ENCODE measurements around the gene RFESD. TPM values are rescaled to one million over a fixed set of nuclear protein-coding genes. Genes with fewer than 3 reads are reported as not detected.
"Not testable (repeated sequence)": the region's sequence is repeated elsewhere in the genome, so short reads cannot be mapped to it uniquely, and the experiment has no call there.

Gene RFESD
- total RNA-seq, 1 donor from 2014 or later, result 0.62 TPM

DNA sequence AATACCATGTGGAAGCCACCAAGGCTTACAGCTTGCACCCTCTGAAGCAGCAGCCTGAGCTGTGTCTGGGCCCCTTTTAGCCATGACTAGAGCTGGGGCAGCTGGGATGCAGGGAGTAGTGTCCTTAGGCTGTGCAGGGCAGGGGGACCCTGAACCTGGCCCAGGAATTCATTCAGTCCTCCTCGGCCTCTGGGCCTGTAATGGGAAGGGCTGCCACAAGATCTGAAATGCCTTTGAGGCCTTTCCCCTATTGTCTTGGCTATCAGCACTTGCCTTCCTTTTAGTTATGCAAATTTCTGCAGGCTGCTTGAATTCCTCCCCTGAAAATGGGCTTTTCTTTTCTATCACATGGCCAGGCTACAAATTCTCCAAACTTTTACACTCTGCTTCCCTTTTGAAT, 17.6 kb upstream of the RFESD start:
- DNase-seq, result no peak

DNA sequence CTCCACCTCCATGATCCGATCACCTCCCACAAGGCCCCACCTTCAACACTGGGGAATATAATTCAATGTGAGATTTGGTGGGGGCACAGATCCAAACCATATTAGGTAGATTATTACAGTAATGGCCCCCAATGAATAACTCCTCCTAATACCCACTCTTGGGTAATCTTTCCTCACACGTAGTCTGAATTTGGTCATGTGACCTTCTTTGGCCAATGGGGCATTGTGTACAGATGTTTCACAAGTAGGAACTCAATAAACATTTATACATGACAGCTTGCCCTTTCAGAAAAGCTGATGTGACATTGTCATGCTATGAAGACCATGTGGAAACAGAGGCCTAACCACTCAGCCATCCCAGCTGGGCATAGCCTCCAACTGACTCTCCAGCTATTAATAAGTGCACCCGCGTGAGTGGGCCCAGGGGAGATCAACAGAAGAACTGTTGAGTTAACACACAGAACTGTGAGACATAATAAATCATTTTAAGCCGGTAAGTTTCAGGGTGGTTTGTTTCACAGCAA, 16.1 kb upstream of the RFESD start:
- no peak for DNase-seq

DNA sequence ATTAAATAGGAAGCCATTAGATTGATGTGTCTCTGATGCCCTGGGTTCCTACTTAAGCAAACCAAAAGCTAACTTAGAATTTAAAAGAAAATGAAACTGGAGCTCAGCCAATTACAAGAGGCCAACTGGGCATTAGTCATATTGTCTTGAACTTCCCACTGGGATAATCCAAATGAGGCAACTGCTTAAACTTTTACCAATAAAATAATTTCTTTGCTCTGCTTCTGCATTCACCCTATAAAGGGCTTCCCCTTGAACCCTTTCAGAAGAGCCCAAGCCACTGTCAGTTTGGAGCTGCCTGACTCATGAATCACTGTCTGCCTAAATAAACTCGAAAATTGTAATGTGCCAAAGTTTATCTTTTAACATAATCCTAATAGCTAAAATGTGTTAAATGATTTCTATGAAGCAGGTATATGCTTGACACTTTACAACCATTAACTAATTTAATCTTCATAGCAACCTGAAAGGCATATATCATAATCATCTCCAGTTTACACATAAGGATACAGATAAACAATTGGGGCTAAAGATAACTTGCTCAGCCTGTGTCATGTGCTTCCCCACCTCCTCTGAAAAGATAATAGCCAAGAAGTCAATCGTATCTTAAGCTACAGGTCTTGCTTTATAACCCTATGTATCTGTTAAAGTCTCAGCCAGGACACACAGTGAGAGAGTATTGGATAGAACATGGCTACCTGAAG, 15.2 kb upstream of the RFESD start:
- no peak for DNase-seq

DNA sequence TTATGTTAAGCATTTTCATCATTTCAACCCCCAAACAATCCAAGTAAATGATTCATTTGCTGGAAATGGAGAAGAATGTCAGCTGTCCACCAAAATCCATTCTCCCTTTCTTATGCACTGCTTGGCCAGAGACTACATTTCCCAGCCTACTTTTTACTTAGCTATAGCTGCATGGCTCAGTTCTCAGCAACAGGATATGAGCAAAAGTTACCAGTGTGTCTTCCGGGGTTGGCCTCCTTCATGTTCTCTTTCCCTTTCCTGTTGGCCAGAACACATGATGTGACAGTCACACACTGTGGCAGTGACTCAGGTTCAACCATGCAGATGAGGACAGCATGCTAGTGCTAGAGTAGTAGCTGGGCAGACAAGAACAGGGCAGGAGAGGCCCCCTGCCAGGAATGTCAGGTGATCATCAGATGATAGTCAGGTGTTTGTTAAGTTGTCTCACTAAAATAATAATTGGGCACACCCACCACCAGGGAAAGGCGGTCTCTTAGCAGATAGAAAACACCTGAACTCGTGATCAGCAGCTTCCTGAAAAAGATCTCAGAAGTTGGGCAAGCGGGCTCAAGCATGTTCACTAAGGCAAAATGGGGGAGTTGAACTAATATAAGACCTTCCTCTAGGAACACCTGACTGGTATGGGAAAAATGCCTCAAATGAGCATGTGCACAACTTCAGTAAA, 14.4 kb upstream of the RFESD start:
- DNase-seq, result no peak

DNA sequence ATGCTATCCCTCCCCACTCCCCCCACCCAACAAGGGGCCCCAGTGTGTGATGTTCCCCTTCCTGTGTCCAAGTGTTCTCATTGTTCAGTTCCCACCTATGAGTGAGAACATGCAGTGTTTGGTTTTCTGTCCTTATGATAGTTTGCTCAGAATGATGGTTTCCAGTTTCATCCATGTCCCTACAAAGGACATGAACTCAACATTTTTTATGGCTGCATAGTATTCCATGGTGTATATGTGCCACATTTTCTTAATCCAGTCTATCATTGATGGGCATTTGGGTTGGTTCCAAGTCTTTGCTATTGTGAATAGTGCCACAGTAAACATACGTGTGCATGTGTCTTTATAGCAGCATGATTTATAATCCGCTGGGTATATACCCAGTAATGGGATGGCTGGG, 13.6 kb upstream of the RFESD start:
- not testable (repeated sequence) for DNase-seq

DNA sequence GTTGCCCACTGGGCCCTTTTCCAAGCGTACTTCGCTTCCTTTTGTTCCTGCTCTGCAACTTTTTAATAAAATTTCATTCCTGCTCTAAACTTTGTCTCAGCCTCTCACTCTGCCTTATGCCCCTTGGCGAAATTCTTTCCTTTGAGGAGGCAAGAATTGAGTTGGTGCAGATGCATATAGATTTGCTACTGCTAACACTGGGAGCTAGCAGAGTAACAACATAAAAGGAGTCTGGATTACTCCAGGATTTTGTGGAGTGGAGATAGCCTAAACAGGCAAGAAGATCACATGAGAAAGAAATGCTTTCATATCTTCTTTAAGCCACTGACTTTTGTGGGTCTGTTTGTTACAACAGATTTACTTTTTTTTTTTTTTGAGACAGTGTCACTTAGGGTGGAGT, 12.9 kb upstream of the RFESD start:
- DNase-seq, result no peak

DNA sequence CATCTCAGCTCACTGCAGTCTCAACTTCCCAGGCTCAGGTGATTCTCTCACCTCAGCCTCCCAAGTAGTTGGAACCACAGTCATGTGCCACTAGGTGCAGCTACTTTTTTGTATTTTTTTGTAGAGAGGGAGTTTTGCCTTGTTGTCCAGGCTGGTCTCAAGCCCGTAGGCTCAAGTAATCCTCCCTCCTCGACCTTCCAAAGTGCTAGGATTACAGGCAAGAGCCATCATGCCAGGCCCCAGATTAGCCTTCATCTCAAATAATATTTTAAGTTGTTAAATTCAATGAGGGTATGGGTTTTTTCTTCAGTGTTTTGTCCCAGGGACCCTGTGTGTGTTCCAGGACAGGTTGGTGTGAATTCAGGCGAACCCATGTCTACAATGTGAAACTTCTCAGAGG, 12.5 kb upstream of the RFESD start:
- DNase-seq, result no peak

DNA sequence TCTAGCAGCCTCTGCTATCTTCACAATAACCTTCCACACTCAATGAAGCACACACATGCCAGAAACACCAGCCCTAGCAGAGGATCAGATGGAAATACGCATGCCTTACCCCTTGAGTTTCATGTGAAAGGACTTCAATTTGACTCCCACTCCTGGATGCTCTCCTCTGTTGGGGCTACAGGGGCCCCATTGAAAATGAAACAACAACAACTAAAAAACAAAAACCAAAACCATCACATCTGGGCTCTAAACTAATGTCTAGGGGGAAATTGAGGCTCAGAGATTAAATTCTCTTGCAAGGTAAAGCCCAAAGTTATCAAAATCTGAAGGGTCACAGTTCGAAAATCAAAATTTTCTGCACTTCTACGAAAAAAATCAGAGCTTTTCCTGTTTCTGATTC, 7.9 kb upstream of the RFESD start:
- DNase-seq, result no peak

DNA sequence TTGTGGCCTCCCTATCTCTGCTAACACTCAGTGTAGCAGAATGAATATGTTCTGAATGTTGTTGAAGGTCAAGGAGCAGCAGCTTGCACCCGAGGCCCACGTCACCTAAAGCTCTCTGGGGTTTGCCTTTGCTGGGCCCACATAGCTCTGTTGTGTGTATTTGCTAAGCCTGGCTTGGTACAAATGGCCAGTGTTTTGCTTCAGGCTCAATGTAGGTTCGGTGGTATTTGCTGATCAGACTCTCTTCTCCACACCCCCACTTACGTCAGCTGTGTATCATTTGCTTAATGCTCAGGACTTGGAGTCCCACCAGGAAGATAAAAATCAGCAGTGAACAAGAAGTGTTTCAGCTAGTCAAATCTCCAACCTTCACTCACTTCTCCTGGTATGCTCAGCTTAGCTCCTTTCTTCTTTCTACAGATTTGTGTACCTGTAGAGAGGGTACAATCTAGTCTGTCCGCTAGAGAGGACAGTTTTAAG, 4.8 kb upstream of the RFESD start:
- no peak for DNase-seq

DNA sequence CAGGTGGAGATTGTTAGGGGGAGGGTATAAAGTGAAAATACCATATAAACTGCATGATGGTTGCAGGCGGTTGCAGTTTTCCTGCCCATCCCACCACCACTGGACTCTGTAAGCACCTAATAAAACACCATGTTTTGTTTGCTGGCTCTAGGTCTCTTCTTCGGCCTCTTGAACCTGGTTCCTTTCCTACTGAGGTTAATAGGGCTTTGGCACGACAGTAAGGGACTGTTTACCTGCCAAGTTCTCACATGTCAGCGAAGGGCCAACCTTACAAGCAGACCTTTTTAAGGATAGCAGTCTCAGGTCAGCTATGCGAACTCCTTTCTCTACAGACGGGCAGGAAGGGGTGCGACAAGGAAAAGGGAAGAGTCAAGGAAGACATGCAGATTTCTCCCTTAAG, 3.4 kb upstream of the RFESD start:
- DNase-seq, result no peak

DNA sequence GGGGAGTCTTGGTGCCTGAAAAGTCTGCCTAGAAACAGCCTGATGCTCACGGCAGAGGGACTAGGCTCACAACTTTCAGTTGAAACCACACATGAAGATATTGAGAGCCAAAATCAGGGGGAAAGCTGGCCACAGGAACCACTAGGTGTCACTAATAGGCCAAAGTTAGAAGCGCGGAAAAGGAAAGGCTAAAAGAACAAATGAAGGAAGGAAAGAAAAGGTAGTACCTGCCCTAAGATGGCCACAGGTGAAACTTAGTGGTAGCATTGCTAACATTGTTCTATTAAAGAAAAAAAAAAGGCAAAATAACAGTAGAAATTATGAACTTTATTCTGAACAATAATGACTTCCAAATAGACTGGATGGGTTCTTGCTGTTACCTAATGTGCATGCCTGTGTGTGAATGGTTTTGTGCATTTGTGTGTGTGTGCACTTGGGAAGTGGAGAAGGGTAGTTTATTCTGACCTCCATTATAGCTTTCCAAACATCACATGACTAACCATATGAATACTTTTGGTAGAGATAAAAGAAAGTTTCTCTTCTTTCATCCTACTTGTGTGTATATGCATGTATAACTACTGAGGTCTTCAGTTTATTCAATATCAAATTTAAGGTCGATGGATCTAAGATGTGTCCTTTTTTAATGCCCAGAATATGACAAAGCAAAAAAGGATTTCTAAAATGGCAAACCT, 2.1 kb upstream of the RFESD start:
- DNase-seq, result peak; percentile 72

DNA sequence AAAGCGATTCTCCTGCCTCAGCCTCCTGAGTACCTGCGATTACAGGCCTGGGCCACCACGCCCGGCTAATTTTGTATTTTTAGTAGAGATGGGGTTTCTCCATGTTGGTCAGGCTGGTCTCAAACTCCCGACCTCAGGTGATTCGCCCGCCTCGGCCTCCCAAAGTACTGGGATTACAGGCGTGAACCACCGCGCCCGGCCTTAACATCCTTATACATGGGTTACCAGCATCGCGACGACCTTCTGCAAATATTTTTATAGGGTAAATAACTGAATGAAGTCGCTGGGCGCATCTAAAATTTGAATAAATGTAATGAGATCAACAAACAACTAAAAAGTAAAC, 380 bp upstream of the RFESD start:
- not testable (repeated sequence) for DNase-seq

DNA sequence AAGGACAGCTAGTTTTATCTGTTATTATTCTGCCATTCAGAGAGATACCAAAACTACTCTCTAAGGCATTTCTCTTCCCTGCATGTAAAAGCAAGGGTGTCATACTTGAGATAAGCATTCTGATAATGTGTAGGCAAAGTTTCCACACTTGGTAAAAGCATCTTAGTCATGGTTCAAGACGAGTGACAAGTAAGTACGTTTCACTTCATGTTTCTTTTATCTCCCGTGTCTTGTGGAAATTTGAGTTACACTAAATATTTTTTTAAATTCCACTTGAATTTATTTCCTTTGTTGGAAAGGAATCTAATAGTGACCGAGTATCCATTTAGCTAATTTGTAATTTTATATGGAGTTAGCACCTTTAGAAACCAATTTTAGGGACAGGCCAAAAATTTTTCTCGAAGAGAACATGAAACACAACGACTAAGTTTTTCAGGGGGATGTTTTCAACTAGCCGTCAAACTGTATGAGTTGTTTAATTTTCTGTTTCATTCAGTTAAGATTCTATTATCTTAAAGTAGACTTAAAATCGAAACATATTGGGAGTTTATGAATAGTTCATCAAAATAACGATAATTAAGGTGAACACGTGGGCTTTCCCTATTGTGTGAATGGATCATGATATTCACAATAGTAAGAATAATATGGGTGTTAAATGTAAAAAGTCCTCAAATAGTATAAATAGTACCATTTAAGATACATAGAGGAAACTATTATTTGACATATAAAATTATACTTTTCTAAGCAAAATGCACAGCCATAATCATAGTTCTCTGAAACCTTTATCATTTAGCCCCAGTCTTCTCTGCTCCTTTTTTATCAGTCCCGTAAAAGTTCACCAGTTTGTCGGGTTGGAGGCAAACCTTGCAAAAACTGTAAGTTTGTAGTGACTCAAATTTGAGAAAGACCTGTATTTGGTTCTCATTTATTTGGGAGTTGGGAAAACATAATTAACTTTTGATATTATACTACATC, 1.6 kb downstream of the RFESD start:
- DNase-seq, result no peak

DNA sequence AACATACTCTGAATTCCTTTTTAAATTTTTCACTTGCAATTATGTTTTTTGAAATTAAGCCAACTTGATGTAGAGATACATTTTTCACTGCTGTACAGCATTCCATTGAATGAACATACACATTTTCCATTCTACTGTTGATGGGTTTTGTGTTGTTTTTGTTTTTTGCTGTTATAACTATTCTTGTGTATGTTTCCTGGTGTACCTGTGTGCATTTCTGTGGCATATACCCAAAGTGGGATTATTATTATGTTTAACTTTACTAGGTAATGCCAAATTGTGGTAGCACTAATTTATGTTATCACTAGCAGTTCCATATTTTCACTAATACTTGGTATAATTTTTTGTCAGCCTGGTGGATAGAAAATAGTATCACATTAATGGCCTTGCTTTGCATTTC, 2.7 kb downstream of the RFESD start:
- DNase-seq, result no peak

DNA sequence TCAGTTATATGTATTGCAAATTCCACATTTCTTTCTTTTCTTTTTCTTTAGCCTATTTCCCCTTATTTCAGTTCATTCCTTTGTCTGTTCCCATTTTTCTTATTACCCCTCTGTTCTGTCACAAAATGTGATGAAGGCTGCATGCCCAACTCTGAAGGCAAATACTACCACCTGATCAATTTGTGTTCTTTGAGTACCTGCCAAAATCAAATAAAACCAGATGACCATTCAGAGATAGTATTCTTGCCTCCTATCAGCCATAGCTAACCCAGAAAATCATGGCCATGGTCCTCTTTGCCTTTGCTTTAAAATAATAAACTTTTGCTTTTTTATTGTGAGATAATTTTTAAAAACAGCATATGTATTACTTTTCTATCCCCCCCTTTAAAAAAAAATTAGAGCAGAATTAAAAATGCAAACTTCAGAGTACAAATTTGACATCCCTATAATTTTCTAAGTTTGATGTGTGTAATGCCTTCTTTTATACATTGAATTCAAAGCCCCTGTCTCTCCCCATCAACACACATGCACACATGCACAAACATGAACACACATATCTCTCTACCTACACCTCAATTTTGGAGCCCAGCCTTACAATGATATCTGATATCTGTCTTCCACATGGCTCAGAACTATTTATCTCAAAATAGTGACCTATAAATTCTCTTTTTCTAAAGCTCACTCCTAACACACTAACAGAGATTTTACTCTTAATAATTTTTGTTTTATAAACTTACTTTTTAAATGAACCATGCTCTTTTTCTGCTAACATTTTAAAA, 3.5 kb downstream of the RFESD start:
- no peak for DNase-seq

DNA sequence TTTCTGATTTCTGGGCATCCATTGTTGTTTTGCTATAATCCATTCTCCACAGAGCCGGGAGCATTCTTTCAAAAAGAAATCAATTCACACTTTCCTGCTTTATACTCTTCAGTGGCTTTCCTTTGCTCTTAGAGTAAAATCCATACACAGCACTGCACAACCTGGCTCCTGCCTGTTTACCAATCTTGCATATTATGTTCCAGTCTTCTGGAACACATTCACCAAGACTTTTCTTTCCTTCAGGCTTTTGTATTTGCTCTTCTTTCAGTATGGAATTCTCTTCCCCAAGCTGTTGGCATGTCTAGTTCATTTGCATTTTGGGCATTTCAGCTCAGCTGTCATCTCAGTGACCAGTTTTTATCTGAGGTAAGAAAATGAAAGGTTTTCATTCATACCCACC, 6.3 kb downstream of the RFESD start:
- no peak for DNase-seq

DNA sequence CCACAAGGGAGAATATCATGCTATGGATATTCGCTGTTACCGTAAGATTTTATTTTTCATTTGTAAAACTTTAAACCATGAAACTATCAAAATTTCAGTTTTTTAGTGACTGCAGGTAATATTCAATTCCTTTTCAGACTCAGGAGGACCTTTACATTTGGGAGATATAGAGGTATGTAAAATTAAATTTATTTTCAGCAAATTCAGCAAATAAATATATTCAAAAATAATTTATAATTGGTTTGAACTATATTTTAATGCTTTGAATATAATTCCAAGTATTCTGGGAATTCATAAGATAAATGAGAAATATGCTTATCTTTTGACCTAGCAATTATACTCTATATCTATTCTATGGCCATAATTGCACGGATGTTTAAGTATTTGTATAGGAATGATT, 7.6 kb downstream of the RFESD start:
- no peak for DNase-seq

DNA sequence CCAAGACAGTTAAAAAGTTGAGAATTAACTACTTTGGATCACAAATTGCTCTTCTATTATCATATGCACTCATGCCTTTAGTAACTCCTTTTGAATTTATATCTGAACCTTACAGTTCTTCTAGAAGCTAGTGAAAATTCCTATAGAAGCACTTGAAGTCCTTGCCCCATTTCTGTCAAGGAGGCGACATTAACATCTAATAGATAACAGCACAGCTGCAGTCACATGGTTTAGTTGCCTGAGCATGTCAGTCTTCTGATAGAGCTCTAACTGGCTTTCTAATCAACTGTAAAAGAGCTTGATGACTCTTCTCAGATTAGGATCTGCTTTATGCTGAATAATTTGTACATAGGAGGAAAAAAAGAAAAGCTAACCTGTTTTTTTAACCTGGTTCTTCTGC, 9.0 kb downstream of the RFESD start:
- no peak for DNase-seq

DNA sequence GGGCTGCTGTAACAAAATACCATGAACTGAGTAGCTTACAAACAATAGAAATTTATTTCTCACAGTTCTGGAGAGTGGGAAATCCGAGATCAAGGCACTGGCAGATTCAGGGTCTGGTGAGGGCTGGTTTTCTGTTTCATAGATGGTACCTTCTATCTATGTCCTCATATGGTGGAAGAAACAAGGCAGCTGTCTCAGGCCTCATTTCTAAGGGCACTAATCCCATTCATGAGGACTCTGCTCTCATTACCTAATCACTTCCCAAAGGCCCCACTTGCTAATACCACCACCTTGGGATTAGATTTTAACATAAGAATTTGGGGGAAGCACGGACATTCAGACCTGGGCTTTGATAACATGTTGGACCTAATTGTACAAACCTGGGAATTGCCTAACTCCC, 13.5 kb downstream of the RFESD start:
- DNase-seq, result no peak

DNA sequence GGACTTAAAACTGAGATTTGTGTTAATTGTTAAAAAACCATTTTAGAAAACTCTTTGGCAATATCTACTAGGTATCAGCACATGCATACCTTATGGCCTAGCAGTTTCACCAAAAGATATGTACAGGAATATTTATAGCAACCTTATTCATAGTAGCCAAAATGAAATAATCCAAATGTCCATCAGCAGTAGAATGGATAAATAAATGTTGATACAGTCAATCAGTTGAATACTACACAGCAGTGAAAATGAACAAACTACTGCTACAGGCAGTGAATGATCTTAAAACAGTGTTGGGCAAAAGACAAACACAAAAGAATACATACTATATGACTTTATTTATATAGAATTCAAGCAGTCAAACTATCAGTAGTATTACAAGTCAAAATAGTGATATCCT, 16.4 kb downstream of the RFESD start:
- no peak for DNase-seq

DNA sequence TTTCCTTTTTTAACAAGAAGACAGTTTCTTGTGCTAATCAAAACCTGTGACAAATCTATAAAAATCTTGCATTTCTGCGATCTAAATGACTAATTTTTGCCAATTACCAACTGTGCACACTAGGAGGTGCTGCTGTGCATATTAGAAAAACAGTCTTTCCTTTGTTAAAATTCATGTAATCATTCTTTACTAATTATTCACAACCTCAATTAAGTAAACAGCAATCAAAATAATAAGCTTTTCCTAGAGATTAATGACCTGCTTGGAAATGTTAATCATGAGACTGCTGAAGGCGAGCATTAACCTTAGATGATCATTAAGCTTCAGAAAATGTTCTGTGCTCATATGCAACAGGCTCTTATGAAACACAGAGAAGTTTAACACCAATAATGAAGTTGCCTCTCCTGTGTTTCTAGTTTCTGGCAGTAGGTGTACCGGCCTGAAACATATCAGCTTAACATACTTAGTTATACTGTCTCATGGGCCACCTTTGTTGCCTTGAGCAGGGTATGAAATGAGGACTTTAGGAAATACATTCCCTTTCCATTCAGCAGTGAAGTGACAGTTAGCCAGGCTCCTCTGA, 17.7 kb downstream of the RFESD start:
- peak; percentile 69 for DNase-seq

Data from tongue (tissue), 2 donors.